ENCODE results near the gene AFF3.

The AFF3 gene

DNA sequence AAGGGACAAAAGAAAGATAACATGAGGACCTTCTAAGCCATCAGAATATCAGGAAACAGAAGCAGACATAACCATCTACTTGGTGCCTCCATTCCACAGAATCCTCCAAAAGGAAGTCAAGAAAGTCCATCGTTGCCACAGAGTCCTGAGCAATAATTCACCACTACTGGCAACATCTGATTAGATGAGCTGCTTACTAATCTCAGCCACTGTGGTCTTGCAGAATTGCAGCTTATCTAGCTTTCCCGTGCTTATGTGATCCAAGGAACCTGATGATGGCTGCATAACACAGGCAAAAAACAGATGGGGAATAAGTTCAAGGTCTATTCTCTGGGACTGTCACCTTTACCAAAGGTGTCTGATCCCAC lies 278.5 kb downstream of the AFF3 start:
- no peak for DNase-seq (ENCODE audit: extremely low read depth in 1 of 2, low read depth in 1 of 2)

GRCh38 chr2:99863236-99863902 lies 279.0 kb downstream of the AFF3 start:
- DNase-seq (ENCODE audit: extremely low read depth in 1 of 2, low read depth in 1 of 2): no peak

DNA sequence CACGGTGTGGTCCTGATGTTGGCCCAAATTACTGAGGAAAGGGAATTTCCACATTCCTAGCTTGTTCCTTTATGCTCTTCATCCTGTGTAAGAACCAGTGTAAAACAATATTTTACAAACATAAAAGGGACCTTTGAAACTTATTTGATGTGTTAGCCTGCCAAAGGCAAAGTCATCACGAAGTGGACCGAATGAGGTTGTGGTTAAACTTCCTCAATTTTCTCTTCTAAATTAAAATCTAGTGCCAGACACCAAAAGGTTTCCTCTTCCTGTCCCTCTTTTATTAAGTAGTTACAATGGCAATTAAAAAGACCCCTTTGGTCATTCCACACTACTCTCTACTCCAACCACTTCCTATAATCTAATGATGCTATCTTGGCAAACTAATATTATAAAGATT lies 279.8 kb downstream of the AFF3 start:
- no peak for DNase-seq (ENCODE audit: extremely low read depth in 1 of 2, low read depth in 1 of 2)

DNA sequence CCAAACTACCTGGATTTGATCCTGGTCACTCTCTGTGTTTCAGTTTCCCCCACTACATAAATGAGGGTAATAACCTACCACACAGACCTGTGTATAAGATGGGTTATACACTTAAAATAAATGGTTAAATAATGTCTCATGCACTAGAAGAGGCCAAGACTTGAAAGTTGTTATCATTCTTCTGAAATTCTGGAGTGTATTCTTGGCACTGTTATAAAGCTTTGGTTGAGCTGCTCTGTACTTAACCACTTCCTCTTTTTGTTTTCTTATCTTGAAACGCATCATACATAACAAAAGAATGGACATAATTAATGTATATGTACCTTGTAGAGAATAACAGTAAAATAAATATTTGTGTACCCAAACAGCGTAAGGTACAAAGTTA lies 281.0 kb downstream of the AFF3 start:
- no peak for DNase-seq (ENCODE audit: extremely low read depth in 1 of 2, low read depth in 1 of 2)

GRCh38 chr2:99860720-99861375 lies 281.5 kb downstream of the AFF3 start:
- no peak for DNase-seq (ENCODE audit: extremely low read depth in 1 of 2, low read depth in 1 of 2)

DNA sequence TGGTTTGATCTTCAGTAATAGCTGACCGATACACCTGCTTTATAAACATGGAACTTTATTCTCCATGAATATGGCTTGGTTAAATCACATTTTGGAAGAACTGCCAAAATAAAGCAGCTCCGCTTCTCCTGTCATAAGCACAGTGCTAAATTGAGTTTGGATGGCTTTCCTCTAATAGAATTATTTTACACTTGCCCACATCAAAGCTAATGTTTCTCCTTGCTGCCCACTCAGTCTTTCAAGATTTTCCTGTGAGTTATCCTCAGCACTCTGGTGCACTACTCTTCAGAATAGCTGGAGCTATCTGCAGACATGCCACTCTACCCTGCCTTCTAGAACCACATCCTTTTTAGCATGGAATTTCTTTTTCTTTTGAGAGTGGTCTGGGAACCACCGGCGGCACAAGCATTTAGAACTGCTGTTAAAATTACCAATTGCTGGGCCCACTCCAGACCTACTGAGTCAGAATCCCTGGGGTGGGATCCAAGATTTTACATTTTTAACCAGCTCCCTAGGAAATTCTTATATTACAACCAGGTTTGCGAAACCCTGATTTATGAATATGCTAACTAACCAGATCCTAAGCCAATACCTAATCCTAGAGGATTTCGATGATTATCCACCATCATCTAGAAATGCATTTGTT lies 283.3 kb downstream of the AFF3 start:
- no peak for DNase-seq (ENCODE audit: extremely low read depth in 1 of 2, low read depth in 1 of 2)

DNA sequence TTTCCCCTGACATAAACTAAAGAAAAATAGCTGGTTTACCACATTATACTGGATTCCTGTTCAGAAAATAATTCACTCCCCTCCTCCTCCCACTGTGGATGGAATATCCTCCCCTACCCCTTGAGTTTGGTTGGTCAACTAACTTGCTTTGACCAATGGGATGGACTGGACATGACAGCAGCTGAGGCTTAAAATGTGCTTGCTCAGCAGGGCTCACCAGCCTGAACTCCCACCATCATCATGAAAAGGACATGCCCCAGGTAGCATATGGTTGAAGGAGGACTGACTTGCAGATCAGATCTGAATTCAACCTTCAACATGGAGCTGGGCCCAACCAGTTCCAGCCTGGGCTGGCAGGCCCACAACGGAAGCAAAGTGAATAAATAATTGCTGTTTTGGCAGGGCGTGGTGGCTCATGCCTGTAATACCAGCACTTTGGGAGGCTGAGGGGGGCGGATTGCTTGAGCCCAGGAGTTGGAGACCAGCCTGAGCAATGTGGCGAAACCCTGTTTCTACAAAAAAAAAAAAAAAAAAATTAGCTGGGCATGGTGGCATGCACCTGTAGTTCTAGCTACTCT lies 284.4 kb downstream of the AFF3 start:
- no peak for DNase-seq (ENCODE audit: extremely low read depth in 1 of 2, low read depth in 1 of 2)

GRCh38 chr2:99857372-99857771 lies 285.0 kb downstream of the AFF3 start:
- no peak for DNase-seq (ENCODE audit: extremely low read depth in 1 of 2, low read depth in 1 of 2)

DNA sequence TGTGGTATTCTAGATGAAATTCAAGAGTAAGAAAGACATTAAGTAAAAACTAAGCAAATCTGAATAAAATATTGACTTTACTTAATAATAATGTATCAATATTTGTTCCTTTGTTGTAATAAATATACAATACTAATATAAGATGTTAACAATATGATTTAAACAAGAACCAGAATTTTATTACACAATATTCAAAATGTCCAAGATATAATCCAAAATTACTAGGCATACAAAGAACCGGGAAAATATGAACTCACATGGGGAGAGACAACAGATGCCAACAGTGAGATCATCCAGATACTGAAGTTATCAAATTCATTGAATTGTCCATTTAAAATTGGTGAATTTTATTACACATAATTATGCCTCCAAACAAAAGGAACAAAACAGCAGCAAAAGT lies 286.3 kb downstream of the AFF3 start:
- DNase-seq (ENCODE audit: extremely low read depth in 1 of 2, low read depth in 1 of 2): no peak

- no peak for DNase-seq (ENCODE audit: extremely low read depth in 1 of 2, low read depth in 1 of 2)
Observed at GRCh38 chr2:99854236-99854852, 288.0 kb downstream of the AFF3 start.

DNA sequence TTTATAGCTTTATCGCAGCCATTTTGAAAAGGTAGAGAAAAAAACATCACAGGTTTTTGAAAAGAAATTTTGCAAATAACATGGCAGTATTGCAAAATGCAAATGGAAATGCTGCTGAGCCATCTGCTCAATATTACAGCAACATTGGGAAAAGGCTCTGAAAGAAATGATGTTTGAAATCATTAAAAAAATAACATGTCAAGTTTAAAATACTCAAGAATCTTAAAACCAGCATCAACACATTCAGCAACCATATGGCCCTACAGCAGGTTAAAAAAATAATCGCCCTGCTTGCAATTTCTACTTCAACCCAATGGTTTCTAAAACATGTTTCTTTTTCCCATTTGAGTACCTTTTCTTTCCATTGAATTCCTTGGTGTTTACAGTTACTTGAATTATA lies 289.4 kb downstream of the AFF3 start:
- DNase-seq (ENCODE audit: extremely low read depth in 1 of 2, low read depth in 1 of 2): no peak

DNA sequence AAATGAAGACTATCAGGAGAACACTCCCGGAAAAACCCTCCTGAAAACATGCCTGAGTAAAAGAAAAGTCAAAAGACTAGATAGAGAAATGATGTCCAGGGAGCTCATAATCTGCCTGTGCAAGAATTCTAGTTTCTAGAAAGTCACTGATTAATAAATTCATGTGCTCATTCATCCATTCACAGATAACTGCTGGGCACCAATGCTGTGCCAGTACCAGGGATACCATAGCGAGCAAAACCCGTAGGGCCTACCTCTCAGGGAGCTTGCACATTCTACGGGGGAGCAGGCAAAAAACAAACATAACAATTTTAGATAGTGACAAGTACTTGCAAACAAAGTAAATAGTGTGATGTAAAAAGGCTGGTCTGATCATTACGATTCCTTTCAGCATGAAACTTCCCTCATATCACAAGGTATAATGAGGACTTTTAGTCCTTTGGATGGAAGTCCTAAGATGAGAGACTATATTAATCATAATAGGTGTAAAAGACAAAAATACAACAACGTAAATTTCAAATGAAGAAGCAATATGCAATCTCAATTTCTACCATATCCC lies 289.9 kb downstream of the AFF3 start:
- no peak for DNase-seq (ENCODE audit: extremely low read depth in 1 of 2, low read depth in 1 of 2)

DNA sequence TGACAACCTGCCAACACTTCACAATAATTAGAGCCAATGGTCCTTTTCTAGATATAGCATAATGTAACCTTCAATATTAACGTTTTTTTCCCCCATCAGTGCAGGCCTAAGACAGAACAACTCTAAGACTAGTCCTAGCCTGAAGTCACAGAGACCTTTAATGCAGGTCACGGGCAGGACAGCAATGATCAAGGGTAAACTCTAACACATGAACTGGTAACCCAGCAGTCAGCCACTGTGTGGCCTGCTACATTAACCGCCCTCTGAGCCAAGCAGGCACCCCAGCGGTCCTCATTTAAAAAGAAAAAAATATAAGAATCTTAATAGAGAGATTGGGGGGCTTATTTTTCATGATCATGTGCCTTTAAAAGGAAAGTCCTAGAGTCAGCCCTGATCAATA lies 290.6 kb downstream of the AFF3 start:
- DNase-seq (ENCODE audit: extremely low read depth in 1 of 2, low read depth in 1 of 2): no peak

- no peak for DNase-seq (ENCODE audit: extremely low read depth in 1 of 2, low read depth in 1 of 2)
Observed at GRCh38 chr2:99851089-99851488, 291.3 kb downstream of the AFF3 start.

DNA sequence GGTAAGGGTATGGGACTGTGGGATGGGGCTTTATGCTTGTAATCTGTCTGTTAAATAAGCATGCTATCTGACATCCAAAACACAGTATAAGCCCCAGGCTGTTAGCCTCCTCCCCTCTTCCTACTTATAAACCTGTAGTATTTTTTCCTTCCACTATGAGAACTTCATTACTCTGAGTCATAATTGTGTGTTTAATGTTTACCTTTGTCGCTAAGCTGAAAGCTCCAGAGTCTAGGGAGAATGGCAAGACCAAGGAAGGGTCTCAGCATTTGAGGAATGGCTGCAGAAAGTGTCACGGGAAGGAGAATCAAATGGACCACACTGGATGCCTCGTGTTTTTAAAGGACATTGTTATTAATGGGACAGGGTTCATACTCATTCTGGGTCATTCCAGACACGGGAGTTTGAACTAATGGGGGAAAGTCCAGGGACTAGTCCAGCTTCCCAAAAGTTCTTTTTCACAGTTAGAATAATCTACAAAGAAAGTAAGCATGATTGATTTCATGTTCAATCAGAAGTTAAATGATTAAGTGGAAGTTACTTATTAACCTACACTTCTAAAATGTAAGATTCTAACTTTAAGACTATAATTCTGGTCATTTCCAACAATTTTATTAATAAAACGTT lies 292.2 kb downstream of the AFF3 start:
- no peak for DNase-seq (ENCODE audit: extremely low read depth in 1 of 2, low read depth in 1 of 2)

GRCh38 chr2:99846462-99847107 lies 295.8 kb downstream of the AFF3 start:
- no peak for DNase-seq (ENCODE audit: extremely low read depth in 1 of 2, low read depth in 1 of 2)

DNA sequence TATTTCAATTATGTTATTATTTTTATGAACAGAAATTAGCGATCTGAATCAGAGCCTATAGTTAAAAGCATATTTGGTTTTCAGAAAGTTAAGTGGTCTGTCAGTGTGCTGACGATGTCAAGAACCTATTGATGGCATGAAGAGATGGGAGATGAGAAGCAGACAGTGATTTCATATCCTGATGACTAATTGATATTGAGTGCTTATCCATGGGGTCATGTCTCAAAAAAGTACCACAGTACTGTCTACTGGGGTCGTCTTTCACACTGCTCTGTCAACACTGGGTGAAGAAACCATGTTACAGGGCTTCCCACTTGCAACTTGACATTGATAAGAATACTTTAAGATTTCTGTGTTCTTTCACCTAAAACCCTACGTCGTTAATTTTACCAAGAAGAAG lies 297.1 kb downstream of the AFF3 start:
- DNase-seq (ENCODE audit: extremely low read depth in 1 of 2, low read depth in 1 of 2): no peak

DNA sequence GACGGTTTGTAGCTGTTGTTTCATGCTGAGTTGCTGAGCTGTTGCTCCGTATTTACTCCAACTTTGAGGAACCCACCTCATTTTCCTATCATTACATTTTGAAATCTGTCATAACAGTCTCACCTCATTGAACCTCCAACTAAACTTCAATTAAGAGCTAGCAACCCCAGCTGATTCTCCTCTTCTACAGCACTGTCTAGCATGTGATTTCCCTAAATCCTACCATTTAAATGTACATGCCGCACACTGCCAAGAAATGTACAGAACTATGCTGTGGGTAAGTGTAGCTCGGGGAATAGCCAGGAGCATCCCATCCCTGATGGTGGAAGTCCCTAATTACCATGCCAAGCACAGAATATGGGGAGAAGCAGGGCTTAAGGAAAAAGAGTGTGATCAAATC lies 299.9 kb downstream of the AFF3 start:
- no peak for DNase-seq (ENCODE audit: extremely low read depth in 1 of 2, low read depth in 1 of 2)

DNA sequence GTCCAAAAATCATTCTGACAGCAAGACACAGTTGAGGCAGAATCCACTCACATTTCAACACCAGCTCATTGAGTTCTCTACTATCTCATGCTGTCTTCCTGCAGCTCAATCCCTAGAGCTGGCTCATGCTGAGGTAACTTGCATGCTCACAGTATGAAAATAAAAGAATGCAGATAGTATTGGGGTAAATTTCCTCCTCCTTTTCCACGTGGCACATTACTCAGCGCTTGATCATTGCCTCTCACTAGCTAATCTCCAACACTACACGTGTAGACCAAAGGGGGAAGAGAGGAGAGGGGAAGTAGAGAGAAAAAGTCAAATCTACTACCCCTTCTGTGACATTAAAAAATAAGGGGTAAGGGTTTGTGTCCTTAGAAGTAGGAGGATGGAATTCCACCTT lies 300.6 kb downstream of the AFF3 start:
- DNase-seq (ENCODE audit: extremely low read depth in 1 of 2, low read depth in 1 of 2): no peak

- DNase-seq (ENCODE audit: extremely low read depth in 1 of 2, low read depth in 1 of 2): no peak
Observed at GRCh38 chr2:99840831-99841230, 301.6 kb downstream of the AFF3 start.

Measured in activated CD8-positive, alpha-beta memory T cell treated with anti-CD3 and anti-CD28 coated beads for 1 hour (primary cell).